ENCODE results near the gene RAB40AL. TPM values are rescaled to one million over a fixed set of nuclear protein-coding genes. Genes with fewer than 3 reads are reported as not detected.

RAB40AL gene
- total and polyA plus RNA-seq, 11 donors, result 0.10 to 0.63 (median 0.23) TPM; not detected in 6

- TF ChIP-seq POLR2A (IDR thresholded peaks at IDR 0.05), result no peak
- TF ChIP-seq, protein P1, sequence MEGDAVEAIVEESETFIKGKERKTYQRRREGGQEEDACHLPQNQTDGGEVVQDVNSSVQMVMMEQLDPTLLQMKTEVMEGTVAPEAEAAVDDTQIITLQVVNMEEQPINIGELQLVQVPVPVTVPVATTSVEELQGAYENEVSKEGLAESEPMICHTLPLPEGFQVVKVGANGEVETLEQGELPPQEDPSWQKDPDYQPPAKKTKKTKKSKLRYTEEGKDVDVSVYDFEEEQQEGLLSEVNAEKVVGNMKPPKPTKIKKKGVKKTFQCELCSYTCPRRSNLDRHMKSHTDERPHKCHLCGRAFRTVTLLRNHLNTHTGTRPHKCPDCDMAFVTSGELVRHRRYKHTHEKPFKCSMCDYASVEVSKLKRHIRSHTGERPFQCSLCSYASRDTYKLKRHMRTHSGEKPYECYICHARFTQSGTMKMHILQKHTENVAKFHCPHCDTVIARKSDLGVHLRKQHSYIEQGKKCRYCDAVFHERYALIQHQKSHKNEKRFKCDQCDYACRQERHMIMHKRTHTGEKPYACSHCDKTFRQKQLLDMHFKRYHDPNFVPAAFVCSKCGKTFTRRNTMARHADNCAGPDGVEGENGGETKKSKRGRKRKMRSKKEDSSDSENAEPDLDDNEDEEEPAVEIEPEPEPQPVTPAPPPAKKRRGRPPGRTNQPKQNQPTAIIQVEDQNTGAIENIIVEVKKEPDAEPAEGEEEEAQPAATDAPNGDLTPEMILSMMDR (IDR thresholded peaks at IDR 0.05), result no peak
- Histone ChIP-seq H3K4me1 (peaks cover 0 to 5% (median 0%) of the 10 kb centered on the region in 12 donors), H3K4me3 (no peak overlapping the region), H3K27me3 (no peaks in the 10 kb centered on the region), H3K36me3 (peaks cover 0 to 26% (median 4%) of the 10 kb centered on the region in 9 donors), H3K27ac (no peak overlapping the region), H3K9me3 (no peaks in the 10 kb centered on the region)
- ATAC-seq (no peak), DNase-seq (no peak)
- intact Hi-C loops (cut with DNase I), result no loop called here
Measured at GRCh38 chrX:102902355-102902754, 34.7 kb upstream of the RAB40AL start.

- Histone ChIP-seq H3K27ac (no peak overlapping the region), H3K36me3 (no peaks in the 10 kb centered on the region), H3K4me3 (no peak overlapping the region), H3K4me1 (no peaks in the 10 kb centered on the region), H3K27me3 (peaks cover 0 to 3% (median 0%) of the 10 kb centered on the region in 9 donors), H3K9me3 (no peaks in the 10 kb centered on the region)
- WGBS, 4 donors, result 46 to 90% (median 66%) methylated on average over 2 of the region's 2 CpGs
- intact Hi-C loops (cut with DNase I), result no loop called here
- ATAC-seq (no peak), DNase-seq (no peak)
- TF ChIP-seq POLR2A (IDR thresholded peaks at IDR 0.05), result no peak
- TF ChIP-seq, protein P1 (IDR thresholded peaks at IDR 0.05), result no peak
Measured at GRCh38 chrX:102930990-102931756, 5.9 kb upstream of the RAB40AL start.

GRCh38 chrX:102934624-102935023, 2.4 kb upstream of the RAB40AL start:
- Histone ChIP-seq H3K4me3 (no peak overlapping the region), H3K36me3 (no peaks in the 10 kb centered on the region), H3K27me3 (no peaks in the 10 kb centered on the region), H3K9me3 (no peaks in the 10 kb centered on the region), H3K27ac (no peak overlapping the region), H3K4me1 (no peaks in the 10 kb centered on the region)
- TF ChIP-seq, protein P1 (IDR thresholded peaks at IDR 0.05), result peak; percentile 42 to 66 (median 56)
- no peak for TF ChIP-seq POLR2A (IDR thresholded peaks at IDR 0.05)
- WGBS, 4 donors, result 38 to 59% (median 53%) methylated on average over 3 of the region's 3 CpGs
- DNase-seq, result no peak
- intact Hi-C loops (cut with DNase I), result no loop called here
- no peak for ATAC-seq

- ATAC-seq (peak in 3 of 4 donors; percentile 46 to 64 (median 50)), DNase-seq (peak in 2 of 5 donors; percentile 15 to 41)
- no peaks in the 10 kb centered on the region for H3K27me3 ChIP-seq
- H3K9me3 ChIP-seq, result no peaks in the 10 kb centered on the region
- no peaks in the 10 kb centered on the region for H3K36me3 ChIP-seq
- no peaks in the 10 kb centered on the region for H3K4me1 ChIP-seq
- intact Hi-C loops (cut with DNase I), result loop anchor here in 7 of 10 donors (5.0 to 10.0 kb wide), 4 partner anchors 204 to 226 kb away; no protein-coding TSS in a partner anchor
- no peak for TF ChIP-seq POLR2A (IDR thresholded peaks at IDR 0.05)
- TF ChIP-seq, protein P1 (IDR thresholded peaks at IDR 0.05), result peak; percentile 35 to 60 (median 52)
- peak overlapping the region in 5 of 12 donors; percentile 5 to 29 (median 17) for H3K4me3 ChIP-seq
- no peak overlapping the region for H3K27ac ChIP-seq
- WGBS, 4 donors, result 5 to 18% (median 13%) methylated on average over 14 of the region's 14 CpGs
Measured at GRCh38 chrX:102950908-102951866, 14.1 kb downstream of the RAB40AL start.

Measured in heart left ventricle (tissue), 16 donors.